OCI-LY1 (cell line): ENCODE data around the gene ETV1.
"Not testable (repeated sequence)": the region's sequence is repeated elsewhere in the genome, so short reads cannot be mapped to it uniquely, and the experiment has no call there.

ENCODE experiments used
- H2AFZ ChIP-seq: fragments of 200-600 bp; sonication (generic), shearing (Covaris generic); 2 replicates; pipeline ENCODE4 v1.6.0; 2014; ENCODE audit warnings: antibody characterized with exemption, mild to moderate bottlenecking, low read length
- H3F3A ChIP-seq: fragments of 200-600 bp; sonication (generic), shearing (Covaris generic); 2 replicates; pipeline ENCODE4 v1.6.0; 2014; ENCODE audit warnings: mild to moderate bottlenecking, antibody characterized with exemption, low read length, moderate library complexity; ENCODE audit not compliant: insufficient read depth
- H3K27ac ChIP-seq: fragments of 200-600 bp; sonication (generic); 2 replicates; pipeline ENCODE4 v1.5.1; 2014; ENCODE audit warnings: low read length, mixed run types, mild to moderate bottlenecking, low read depth; ENCODE audit not compliant: poor library complexity, severe bottlenecking
- H3K27me3 ChIP-seq: fragments of 200-600 bp; sonication (generic); 2 replicates; pipeline ENCODE4 v1.6.0; 2014; ENCODE audit warnings: antibody characterized with exemption, mild to moderate bottlenecking, low read length, moderate library complexity; ENCODE audit not compliant: insufficient read depth
- H3K36me3 ChIP-seq: fragments of 200-600 bp; sonication (generic); 2 replicates; pipeline ENCODE4 v1.6.1; 2014; ENCODE audit warnings: mild to moderate bottlenecking, antibody characterized with exemption, low read length, moderate library complexity, mixed read lengths; ENCODE audit not compliant: insufficient read depth
- H3K4me1 ChIP-seq: fragments of 200-600 bp; sonication (generic); 2 replicates; pipeline ENCODE4 v1.5.1; 2014; ENCODE audit warnings: mild to moderate bottlenecking, low read length, moderate library complexity; ENCODE audit not compliant: insufficient read depth, severe bottlenecking
- H3K4me2 ChIP-seq: fragments of 200-600 bp; sonication (generic), shearing (Covaris generic); 2 replicates; pipeline ENCODE4 v1.6.1; 2014; ENCODE audit warnings: low read length
- H3K4me3 ChIP-seq: fragments of 200-600 bp; sonication (generic); 2 replicates; pipeline ENCODE4 v1.5.1; 2014; ENCODE audit warnings: low read length, low read depth, mild to moderate bottlenecking, mixed read lengths; ENCODE audit not compliant: poor library complexity, severe bottlenecking
- H3K79me2 ChIP-seq: fragments of 200-600 bp; shearing (Covaris generic); 2 replicates; pipeline ENCODE4 v1.6.1; 2016; ENCODE audit warnings: mixed run types, low read length, mixed read lengths; ENCODE audit not compliant: insufficient read depth
- H3K9ac ChIP-seq: fragments of 200-600 bp; sonication (generic), shearing (Covaris generic); 2 replicates; pipeline ENCODE4 v1.6.1; 2014; ENCODE audit warnings: mild to moderate bottlenecking, low read length, mixed read lengths
- H3K9me2 ChIP-seq: fragments of 200-600 bp; sonication (generic), shearing (Covaris generic); 2 replicates; pipeline ENCODE4 v1.6.1; 2014; ENCODE audit warnings: low read depth, mild to moderate bottlenecking, low read length, mixed read lengths
- H3K9me3 ChIP-seq: fragments of 200-600 bp; shearing (Covaris generic); 2 replicates; pipeline ENCODE4 v1.6.1; 2014; ENCODE audit warnings: low read length, mixed read lengths
- H4K20me1 ChIP-seq: fragments of 200-600 bp; sonication (generic), shearing (Covaris generic); 2 replicates; pipeline ENCODE4 v1.6.0; 2016; ENCODE audit warnings: mild to moderate bottlenecking, low read length; ENCODE audit not compliant: insufficient read depth
- CTCF ChIP-seq: fragments of 200-600 bp; sonication (generic), shearing (Covaris generic); IDR thresholded peaks from 2 replicates; pipeline ENCODE4 v1.5.1; 2017; ENCODE audit warnings: mild to moderate bottlenecking, antibody characterized with exemption, low read length, moderate library complexity, mixed read lengths
- EZH2 ChIP-seq: fragments of 200-600 bp; sonication (generic), shearing (Covaris generic); IDR thresholded peaks from 2 replicates; pipeline ENCODE4 v1.8.0; 2017; ENCODE audit warnings: borderline replicate concordance, mixed run types, mild to moderate bottlenecking, antibody characterized with exemption, low read length, moderate library complexity, mixed read lengths

The ETV1 gene

GRCh38 chr7:13932131-13932530, 57.3 kb downstream of the ETV1 start:
- H2AFZ ChIP-seq: no peak overlapping the region
- H3K4me1 ChIP-seq: no peaks in the 10 kb centered on the region
- H3F3A ChIP-seq: no peaks in the 10 kb centered on the region
- H3K4me3 ChIP-seq: no peak overlapping the region
- no peak for TF ChIP-seq CTCF
- no peak for TF ChIP-seq EZH2
- no peaks in the 10 kb centered on the region for H4K20me1 ChIP-seq
- no peaks in the 10 kb centered on the region; the same call in 1 of the 2 replicates for H3K27me3 ChIP-seq
- H3K27ac ChIP-seq: no peak overlapping the region
- no peak overlapping the region for H3K9ac ChIP-seq
- H3K9me3 ChIP-seq: no peaks in the 10 kb centered on the region
- H3K79me2 ChIP-seq: no peaks in the 10 kb centered on the region
- no peak overlapping the region for H3K4me2 ChIP-seq
- H3K36me3 ChIP-seq: peaks cover 5% of the 10 kb centered on the region; the same call in 1 of the 2 replicates
- no peaks in the 10 kb centered on the region for H3K9me2 ChIP-seq

GRCh38 chr7:13921062-13921461, 68.4 kb downstream of the ETV1 start:
- TF ChIP-seq CTCF (no peak), EZH2 (no peak)
- Histone ChIP-seq H3K27ac (no peak overlapping the region), H3K4me3 (no peak overlapping the region)

GRCh38 chr7:13920053-13920697, 69.3 kb downstream of the ETV1 start:
- H3K9me2 ChIP-seq: no peaks in the 10 kb centered on the region
- H3K27me3 ChIP-seq: no peaks in the 10 kb centered on the region
- H2AFZ ChIP-seq: peak overlapping the region; percentile 39
- no peak overlapping the region for H3K27ac ChIP-seq
- H3K9ac ChIP-seq: no peak overlapping the region
- H3K79me2 ChIP-seq: no peaks in the 10 kb centered on the region
- H3K4me2 ChIP-seq: no peak overlapping the region
- H4K20me1 ChIP-seq: no peaks in the 10 kb centered on the region
- TF ChIP-seq EZH2: no peak
- TF ChIP-seq CTCF: no peak
- H3K36me3 ChIP-seq: no peaks in the 10 kb centered on the region
- no peaks in the 10 kb centered on the region for H3F3A ChIP-seq
- H3K4me1 ChIP-seq: peaks cover 35% of the 10 kb centered on the region
- H3K9me3 ChIP-seq: no peaks in the 10 kb centered on the region
- H3K4me3 ChIP-seq: no peak overlapping the region

More at GRCh38 chr7:13921062-13921461, 68.4 kb downstream of the ETV1 start:
- Histone ChIP-seq H3K79me2 (no peaks in the 10 kb centered on the region), H3F3A (no peaks in the 10 kb centered on the region), H3K9me3 (no peaks in the 10 kb centered on the region), H3K36me3 (no peaks in the 10 kb centered on the region), H3K9me2 (no peaks in the 10 kb centered on the region), H2AFZ (no peak overlapping the region), H4K20me1 (no peaks in the 10 kb centered on the region), H3K27me3 (no peaks in the 10 kb centered on the region), H3K4me1 (peaks cover 36% of the 10 kb centered on the region), H3K9ac (no peak overlapping the region), H3K4me2 (no peak overlapping the region)

GRCh38 chr7:13918333-13918732, 71.1 kb downstream of the ETV1 start:
- not testable (repeated sequence) for H3K36me3 ChIP-seq, H2AFZ ChIP-seq, H4K20me1 ChIP-seq, H3K9ac ChIP-seq, H3K79me2 ChIP-seq, H3K4me2 ChIP-seq, H3K9me2 ChIP-seq, H3K27me3 ChIP-seq, H3K9me3 ChIP-seq, H3F3A ChIP-seq, H3K4me3 ChIP-seq, H3K27ac ChIP-seq
- peaks cover 20% of the 10 kb centered on the region for H3K4me1 ChIP-seq

- H3K4me1 ChIP-seq: peaks cover 16% of the 10 kb centered on the region
- H3K9ac ChIP-seq, H3K4me2 ChIP-seq, H3K9me2 ChIP-seq, H3F3A ChIP-seq, H4K20me1 ChIP-seq, H3K4me3 ChIP-seq, H3K27ac ChIP-seq, H3K27me3 ChIP-seq, H3K9me3 ChIP-seq, H3K79me2 ChIP-seq, H3K36me3 ChIP-seq, H2AFZ ChIP-seq: not testable (repeated sequence)
Observed at GRCh38 chr7:13917103-13917502, 72.4 kb downstream of the ETV1 start.
